Tongue (tissue), 2 donors: ENCODE measurements around the gene SPAG9. TPM values are rescaled to one million over a fixed set of nuclear protein-coding genes. Genes with fewer than 3 reads are reported as not detected.
"Not testable (repeated sequence)": the region's sequence is repeated elsewhere in the genome, so short reads cannot be mapped to it uniquely, and the experiment has no call there.

Source experiments
- DNase-seq: peaks from one replicate; pipeline ENCODE4 v3.0.0-alpha.2; 2015
- total RNA-seq: library from RNA; depleted of rRNA; stranded (reverse); fragments of >200 nt; gene quantifications from one replicate; pipeline ENCODE4 v1.2.3, GENCODE V29; 2014

The SPAG9 gene
- total RNA-seq, 1 donor from 2014 or later, result 153 TPM

- no peak for DNase-seq
These were observed 35.4 kb downstream of the SPAG9 start for GRCh38 chr17:51085150-51085805.

- no peak for DNase-seq
These were observed 36.7 kb downstream of the SPAG9 start for GRCh38 chr17:51083981-51084380.

GRCh38 chr17:51083364-51083763 lies 37.3 kb downstream of the SPAG9 start:
- DNase-seq, result not testable (repeated sequence)

GRCh38 chr17:51079049-51079448 lies 41.6 kb downstream of the SPAG9 start:
- no peak for DNase-seq

- no peak for DNase-seq
These were observed 42.6 kb downstream of the SPAG9 start for GRCh38 chr17:51078009-51078592.

GRCh38 chr17:51076821-51077220 lies 43.8 kb downstream of the SPAG9 start:
- DNase-seq, result no peak

- no peak for DNase-seq
These were observed 49.1 kb downstream of the SPAG9 start for GRCh38 chr17:51071556-51071955.

- DNase-seq, result no peak
These were observed 55.2 kb downstream of the SPAG9 start for GRCh38 chr17:51065466-51065865.

GRCh38 chr17:51064061-51064735 lies 56.5 kb downstream of the SPAG9 start:
- no peak for DNase-seq

- DNase-seq, result no peak
These were observed 60.3 kb downstream of the SPAG9 start for GRCh38 chr17:51060396-51060795.

- no peak for DNase-seq
These were observed 60.9 kb downstream of the SPAG9 start for GRCh38 chr17:51059781-51060180.

- DNase-seq, result peak; percentile 12
These were observed 63.1 kb downstream of the SPAG9 start for GRCh38 chr17:51057534-51057933.

- peak; percentile 80 for DNase-seq
These were observed 63.7 kb downstream of the SPAG9 start for GRCh38 chr17:51056813-51057510.

- DNase-seq, result no peak
These were observed 65.9 kb downstream of the SPAG9 start for GRCh38 chr17:51054748-51055147.

- no peak for DNase-seq
These were observed 68.4 kb downstream of the SPAG9 start for GRCh38 chr17:51052235-51052634.

- no peak for DNase-seq
These were observed 70.2 kb downstream of the SPAG9 start for GRCh38 chr17:51050291-51051033.

- peak; percentile 98 for DNase-seq
These were observed 73.9 kb downstream of the SPAG9 start for GRCh38 chr17:51046514-51047384.

- peak; percentile 51 for DNase-seq
These were observed 74.6 kb downstream of the SPAG9 start for GRCh38 chr17:51046046-51046445.

- peak; percentile 57 for DNase-seq
These were observed 75.0 kb downstream of the SPAG9 start for GRCh38 chr17:51045621-51046020.

- peak; percentile 62 for DNase-seq
These were observed 75.7 kb downstream of the SPAG9 start for GRCh38 chr17:51044976-51045375.

- no peak for DNase-seq
These were observed 84.6 kb downstream of the SPAG9 start for GRCh38 chr17:51036084-51036483.
